IMR-90 (cell line): ENCODE data around the gene ADAMTSL1. TPM values are rescaled to one million over a fixed set of nuclear protein-coding genes. Genes with fewer than 3 reads are reported as not detected.

Experiments
- ATAC-seq: fragments of 200-7000 bp; cut with Tn5 transposase; 2 replicates; pipeline ENCODE4 v1.9.1; 2020; ENCODE audit warnings: low read depth, mild to moderate bottlenecking, moderate library complexity
- BruUV-seq: library from RNA; stranded (reverse); fragments of 400-500 nt; replicated peaks from 2 replicates; lab custom pipeline; 2021; lab: Mats Ljungman, UMichigan
- CTCF ChIA-PET: fragments of 300-600 bp; formaldehyde crosslinking; extraction: SDS; loops from one replicate; lab custom pipeline; 2021; ENCODE audit warnings: antibody characterized with exemption; lab: Yijun Ruan, JAX
- POLR2A ChIA-PET: fragments of 300-600 bp; sonication (Branson Sonifier 250); formaldehyde crosslinking; loops from one replicate; lab custom pipeline; 2022; ENCODE audit warnings: antibody characterized with exemption; ENCODE audit not compliant: unreplicated experiment; lab: Charles Lee
- DNase-seq: peaks from one replicate; pipeline ENCODE4 v3.0.0; 2013
- H2AFZ ChIP-seq: replicated peaks from 2 replicates; pipeline ENCODE3; 2013; ENCODE audit warnings: low read length, mild to moderate bottlenecking; ENCODE audit not compliant: poor library complexity
- H2AK5ac ChIP-seq: 2 replicates; pipeline ENCODE4 v1.6.1; 2013; ENCODE audit warnings: low read depth, low read length, inconsistent platforms
- H2AK9ac ChIP-seq: replicated peaks from 2 replicates; pipeline ENCODE3; 2013; ENCODE audit warnings: mild to moderate bottlenecking, low read depth, low read length, moderate library complexity; ENCODE audit not compliant: poor library complexity
- H2BK120ac ChIP-seq: 2 replicates; pipeline ENCODE4 v1.6.1; 2013; ENCODE audit warnings: low read depth, low read length, inconsistent platforms
- H2BK15ac ChIP-seq: 3 replicates; pipeline ENCODE4 v1.6.1; 2013; ENCODE audit warnings: low read depth, low read length, inconsistent platforms
- H2BK20ac ChIP-seq: 2 replicates; pipeline ENCODE4 v1.6.1; 2013; ENCODE audit warnings: low read depth, mild to moderate bottlenecking, inconsistent platforms, low read length, moderate library complexity
- H2BK5ac ChIP-seq: 2 replicates; pipeline ENCODE4 v1.6.1; 2013; ENCODE audit warnings: mild to moderate bottlenecking, low read depth, low read length, inconsistent platforms; ENCODE audit not compliant: poor library complexity, severe bottlenecking
- H3K14ac ChIP-seq: replicated peaks from 2 replicates; pipeline ENCODE4 v1.6.1; 2013; ENCODE audit warnings: low read depth, low read length, inconsistent platforms
- H3K18ac ChIP-seq: 2 replicates; pipeline ENCODE4 v1.6.1; 2013; ENCODE audit warnings: low read depth, low read length, control low read depth
- H3K23ac ChIP-seq: 2 replicates; pipeline ENCODE4 v1.6.1; 2013; ENCODE audit warnings: low read depth, low read length, inconsistent platforms
- H3K27ac ChIP-seq: 2 replicates; pipeline ENCODE4 v1.5.1; 2013; ENCODE audit warnings: mild to moderate bottlenecking, control low read depth, low read length; ENCODE audit not compliant: insufficient read depth
- H3K27me3 ChIP-seq: 2 replicates; pipeline ENCODE4 v1.6.1; 2013; ENCODE audit warnings: low read length; ENCODE audit not compliant: control insufficient read depth, insufficient read depth
- H3K36me3 ChIP-seq: 2 replicates; pipeline ENCODE4 v1.6.1; 2013; ENCODE audit warnings: low read length, mixed read lengths; ENCODE audit not compliant: control insufficient read depth, insufficient read depth
- H3K4ac ChIP-seq: 2 replicates; pipeline ENCODE4 v1.6.1; 2013; ENCODE audit warnings: low read depth, low read length, inconsistent platforms
- H3K4me1 ChIP-seq: 2 replicates; pipeline ENCODE4 v1.6.1; 2013; ENCODE audit warnings: low read length, mixed read lengths; ENCODE audit not compliant: control insufficient read depth, insufficient read depth
- H3K4me2 ChIP-seq: 2 replicates; pipeline ENCODE4 v1.6.1; 2013; ENCODE audit warnings: low read depth, mild to moderate bottlenecking, control low read depth, low read length, moderate library complexity
- H3K4me3 ChIP-seq: 2 replicates; pipeline ENCODE4 v1.5.1; 2013; ENCODE audit warnings: low read depth, mild to moderate bottlenecking, control low read depth, low read length, moderate library complexity; ENCODE audit not compliant: insufficient read depth
- H3K56ac ChIP-seq: 2 replicates; pipeline ENCODE4 v1.6.1; 2013; ENCODE audit warnings: low read length, inconsistent platforms; ENCODE audit not compliant: insufficient read depth; ENCODE audit errors: extremely low read depth
- H3K79me1 ChIP-seq, 2 experiments: 2 replicates each; pipeline ENCODE4 v1.6.1; 2013; ENCODE audit warnings: low read length in 2 of 2, inconsistent platforms in 1 of 2, low read depth in 1 of 2
- H3K9ac ChIP-seq: 2 replicates; pipeline ENCODE4 v1.6.1; 2013; ENCODE audit warnings: low read depth, low read length, control low read depth
- H3K9me1 ChIP-seq: 2 replicates; pipeline ENCODE4 v1.6.1; 2013; ENCODE audit warnings: low read length, inconsistent platforms; ENCODE audit not compliant: insufficient read depth
- H3K9me3 ChIP-seq: 2 replicates; pipeline ENCODE4 v1.6.1; 2013; ENCODE audit warnings: low read length; ENCODE audit not compliant: control insufficient read depth, insufficient read depth
- H4K20me1 ChIP-seq: 2 replicates; pipeline ENCODE4 v1.6.1; 2013; ENCODE audit warnings: low read length, inconsistent platforms; ENCODE audit not compliant: insufficient read depth
- H4K5ac ChIP-seq: 2 replicates; pipeline ENCODE4 v1.6.1; 2013; ENCODE audit warnings: mild to moderate bottlenecking, low read depth, low read length, control low read depth
- H4K8ac ChIP-seq, 2 experiments: 2 replicates each; pipeline ENCODE4 v1.6.1; 2013; ENCODE audit warnings: low read depth in 2 of 2, low read length in 2 of 2, control low read depth in 1 of 2, inconsistent platforms in 1 of 2
- H4K91ac ChIP-seq: 2 replicates; pipeline ENCODE4 v1.6.1; 2013; ENCODE audit warnings: low read depth, low read length, inconsistent platforms; ENCODE audit not compliant: insufficient read depth
- MAZ ChIP-seq: IDR thresholded peaks from 2 replicates; pipeline ENCODE4 v1.6.1; 2012; ENCODE audit warnings: low read depth, mild to moderate bottlenecking, low read length, improper control_type of control experiment, moderate library complexity, borderline replicate concordance
- NFE2L2 ChIP-seq: fragments of 150-350 bp; IDR thresholded peaks from 2 replicates; pipeline ENCODE4 v1.6.1; 2016; ENCODE audit warnings: low read depth, mild to moderate bottlenecking, low read length
- RFX5 ChIP-seq: IDR thresholded peaks from 2 replicates; pipeline ENCODE4 v1.8.0; 2012; ENCODE audit warnings: low read depth, mild to moderate bottlenecking, low read length, moderate library complexity
- SMC3 ChIP-seq: fragments of 150-350 bp; IDR thresholded peaks from 2 replicates; pipeline ENCODE4 v1.6.1; 2016; ENCODE audit warnings: low read depth, mild to moderate bottlenecking, antibody characterized with exemption, low read length, moderate library complexity
- WGBS, 2 experiments: methylation state at CpG; one replicate each; pipeline versions ENCODE4 v1.1.5 to v1.1.7; 2013; ENCODE audit warnings: missing lambda C conversion rate in 2 of 2; ENCODE audit not compliant: insufficient read length in 1 of 2; ENCODE audit errors: extremely low coverage in 2 of 2; 5-methylcytosine and 5-hydroxymethylcytosine counted together
- dilution Hi-C: fragments of 300-500 bp; cut with HindIII; formaldehyde crosslinking; loops from one replicate; pipeline ENCODE4 v1.14.3; 2018; ENCODE audit warnings: low sequenced_read_pairs; ENCODE audit not compliant: unreplicated experiment
- in situ Hi-C: fragments of 300-500 bp; cut with MboI; formaldehyde crosslinking; loops from 3 replicates; pipeline ENCODE4 v1.14.3; 2019; ENCODE audit warnings: low sequenced_read_pairs, inconsistent platforms, mixed read lengths
- intact Hi-C: fragments of 100-400 bp; cut with micrococcal nuclease; formaldehyde crosslinking; loops from 2 replicates; pipeline ENCODE4 v1.10.0; 2022
- polyA plus RNA-seq, 3 experiments: library from polyadenylated mRNA; depleted of rRNA; stranded (reverse); fragments of >200 nt; gene quantifications; 2 replicates each; pipeline ENCODE4 v1.2.3, GENCODE V29; 2012; ENCODE audit warnings: low replicate concordance in 1 of 3
- total RNA-seq: library from RNA; depleted of rRNA; stranded (reverse); fragments of >200 nt; gene quantifications from 2 replicates; pipeline ENCODE4 v1.2.3, GENCODE V29; 2012
- TF ChIP-seq, protein P1 (sequence below): conservative IDR thresholded peaks from 2 replicates; pipeline ENCODE4 v1.5.1; 2012; ENCODE audit warnings: mild to moderate bottlenecking, low read depth, low read length, improper control_type of control experiment

The ADAMTSL1 gene
- total and polyA plus RNA-seq, 2 of the 4 experiments (the other 2 are of a cell fraction): 38.2 to 62.2 TPM

- H3K79me1 ChIP-seq: no peaks in the 10 kb centered on the region
- H2AK5ac ChIP-seq: peak overlapping the region; percentile 7; the same call in 1 of the 2 replicates
- no TSS peak for BruUV-seq
- intact Hi-C loops (loop anchor here (5.0 kb wide), 1 partner anchor 469 kb away; no protein-coding TSS in a partner anchor), dilution Hi-C loops (no loop called here), in situ Hi-C loops (no loop called here)
- H4K5ac ChIP-seq: no peak overlapping the region
- no peak overlapping the region for H4K91ac ChIP-seq
- H3K4me3 ChIP-seq: no peak overlapping the region
- H3K9me1 ChIP-seq: peaks cover 8% of the 10 kb centered on the region
- H2BK15ac ChIP-seq: no peak overlapping the region
- CTCF ChIA-PET: interaction anchor here (0.5 kb wide), 1 partner anchor 368 kb away, joined by 3 read pairs; no protein-coding TSS in a partner anchor
- no peaks in the 10 kb centered on the region for H3K9me3 ChIP-seq
- DNase-seq: peak; percentile 53
- no peak overlapping the region for H2BK5ac ChIP-seq
- 0 out of 2 replicates have a peak overlapping the region, but pooled peaks have one; percentile 12 for H3K4ac ChIP-seq
- TF ChIP-seq RFX5 (no peak), SMC3 (no peak), NFE2L2 (no peak), MAZ (0 out of 2 replicates have a peak, but pooled peaks have one; percentile 18)
- TF ChIP-seq, protein P1, sequence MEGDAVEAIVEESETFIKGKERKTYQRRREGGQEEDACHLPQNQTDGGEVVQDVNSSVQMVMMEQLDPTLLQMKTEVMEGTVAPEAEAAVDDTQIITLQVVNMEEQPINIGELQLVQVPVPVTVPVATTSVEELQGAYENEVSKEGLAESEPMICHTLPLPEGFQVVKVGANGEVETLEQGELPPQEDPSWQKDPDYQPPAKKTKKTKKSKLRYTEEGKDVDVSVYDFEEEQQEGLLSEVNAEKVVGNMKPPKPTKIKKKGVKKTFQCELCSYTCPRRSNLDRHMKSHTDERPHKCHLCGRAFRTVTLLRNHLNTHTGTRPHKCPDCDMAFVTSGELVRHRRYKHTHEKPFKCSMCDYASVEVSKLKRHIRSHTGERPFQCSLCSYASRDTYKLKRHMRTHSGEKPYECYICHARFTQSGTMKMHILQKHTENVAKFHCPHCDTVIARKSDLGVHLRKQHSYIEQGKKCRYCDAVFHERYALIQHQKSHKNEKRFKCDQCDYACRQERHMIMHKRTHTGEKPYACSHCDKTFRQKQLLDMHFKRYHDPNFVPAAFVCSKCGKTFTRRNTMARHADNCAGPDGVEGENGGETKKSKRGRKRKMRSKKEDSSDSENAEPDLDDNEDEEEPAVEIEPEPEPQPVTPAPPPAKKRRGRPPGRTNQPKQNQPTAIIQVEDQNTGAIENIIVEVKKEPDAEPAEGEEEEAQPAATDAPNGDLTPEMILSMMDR: 0 out of 2 replicates have a peak, but pooled peaks have one; percentile 1
- H2BK120ac ChIP-seq: peak overlapping the region; percentile 40
- H3K9ac ChIP-seq: no peak overlapping the region
- no peaks in the 10 kb centered on the region for H4K20me1 ChIP-seq
- peak overlapping the region; percentile 54; the same call in 1 of the 2 replicates for H2BK20ac ChIP-seq
- peaks cover 15% of the 10 kb centered on the region for H3K4me1 ChIP-seq
- peaks cover 6% of the 10 kb centered on the region for H3K27me3 ChIP-seq
- POLR2A ChIA-PET: no interaction called here
- peak; percentile 72 for ATAC-seq
- H3K18ac ChIP-seq: no peak overlapping the region; the same call in 1 of the 2 replicates
- no CpG with 5 or more reads among the region's 6 CpGs for WGBS, 2 experiments
- H3K14ac ChIP-seq: no peak overlapping the region; the same call in 1 of the 2 replicates
- H2AK9ac ChIP-seq: no peak overlapping the region
- H3K56ac ChIP-seq: no peak overlapping the region
- H3K36me3 ChIP-seq: no peaks in the 10 kb centered on the region
- H4K8ac ChIP-seq: peak overlapping the region in 1 of 2 experiments; percentile 36; a peak in 1 of 4 replicates
- H3K4me2 ChIP-seq: peak overlapping the region; percentile 84
- H3K23ac ChIP-seq: 0 out of 2 replicates have a peak overlapping the region, but pooled peaks have one; percentile 14
- peak overlapping the region; percentile 1; the same call in 1 of the 2 replicates for H3K27ac ChIP-seq
- H2AFZ ChIP-seq: peak overlapping the region; percentile 53
Measured at GRCh38 chr9:18910916-18911315, 437.0 kb downstream of the ADAMTSL1 start.
